Left kidney (tissue), 2 donors: Measurements from ENCODE around the gene KRT15. TPM values are rescaled to one million over a fixed set of nuclear protein-coding genes. Genes with fewer than 3 reads are reported as not detected.

ENCODE experiments used
- DNase-seq: peaks from one replicate; pipeline ENCODE4 v3.0.0-alpha.2; 2013
- polyA plus RNA-seq: library from polyadenylated mRNA; unstranded; fragments of 120-200 nt; gene quantifications from one replicate; pipeline ENCODE4 v1.2.1, GENCODE V29; 2013; ENCODE audit not compliant: insufficient read length

The KRT15 gene
- polyA plus RNA-seq, 1 donor: 1.8 TPM

DNA sequence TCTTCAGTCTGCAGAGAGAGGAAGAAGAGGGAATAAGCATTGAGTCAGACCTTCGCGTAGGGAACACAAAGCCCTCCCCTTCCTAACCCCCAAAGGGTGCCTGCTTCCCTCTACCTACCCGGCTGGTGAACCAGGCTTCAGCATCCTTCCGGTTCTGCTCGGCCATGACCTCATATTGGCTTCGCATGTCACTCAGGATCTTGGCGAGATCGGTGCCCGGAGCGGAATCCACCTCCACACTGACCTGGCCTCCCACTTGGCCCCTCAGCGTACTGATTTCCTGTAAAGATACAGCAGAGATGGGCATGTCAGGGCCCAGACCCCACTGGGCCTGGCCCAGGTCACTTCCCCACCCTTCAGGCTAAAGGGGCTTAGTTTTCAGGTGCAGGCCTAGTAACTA lies 5.6 kb upstream of the KRT15 start:
- DNase-seq: no peak

GRCh38 chr17:41523787-41524186 lies 5.1 kb upstream of the KRT15 start:
- no peak for DNase-seq

DNA sequence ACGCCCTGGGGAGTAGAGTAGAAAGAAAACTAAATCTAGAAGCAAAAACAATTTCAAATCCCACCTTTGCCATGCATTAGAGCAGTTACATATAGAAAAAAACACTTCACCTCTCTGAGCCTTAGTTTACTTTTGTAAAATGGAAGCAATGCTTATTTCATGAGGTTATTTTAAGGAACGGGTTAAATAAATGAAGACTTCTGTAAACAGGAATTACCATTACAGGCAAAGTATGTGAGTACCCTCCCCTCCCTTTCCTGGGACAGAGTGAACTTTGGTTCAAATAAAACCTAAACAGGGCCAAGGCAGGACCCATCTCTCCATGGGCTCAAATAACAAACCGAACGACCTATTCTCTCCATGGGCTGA lies 4.5 kb upstream of the KRT15 start:
- no peak for DNase-seq

- no peak for DNase-seq
These were observed 3.9 kb upstream of the KRT15 start for GRCh38 chr17:41522301-41523224.

DNA sequence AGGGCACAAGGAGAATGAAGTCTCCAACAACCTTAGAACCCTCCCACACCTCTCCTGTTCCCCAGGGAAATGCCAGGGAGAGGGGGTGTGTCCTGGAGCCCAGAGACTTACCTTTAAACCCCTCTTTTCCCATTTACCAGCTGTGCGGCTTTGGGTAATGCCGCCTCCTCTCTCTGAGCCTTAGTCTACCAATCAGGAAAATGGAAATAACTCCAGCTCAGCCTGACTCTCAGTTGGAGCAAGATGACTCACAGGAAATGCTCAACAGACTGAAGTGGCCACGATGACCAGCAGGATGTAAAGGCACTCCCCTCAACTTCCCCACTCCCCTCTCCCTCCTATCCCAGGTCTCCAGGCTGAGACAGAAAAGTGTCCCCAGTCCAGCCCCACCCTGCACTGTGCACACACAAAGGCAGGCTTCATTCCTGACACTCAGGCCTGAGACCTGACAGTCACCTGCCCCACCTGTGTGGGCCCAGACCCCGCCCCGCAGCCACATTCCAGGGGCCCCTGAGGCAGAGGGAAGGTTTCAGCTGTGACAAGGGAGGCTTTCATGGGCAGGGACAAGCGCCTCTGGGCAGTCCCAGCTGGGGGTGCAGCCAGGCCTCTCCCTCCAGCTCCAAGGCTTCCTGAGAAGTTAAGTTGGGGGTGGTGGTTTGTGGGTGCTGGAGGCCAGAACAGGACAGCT lies 3.0 kb upstream of the KRT15 start:
- DNase-seq: no peak

GRCh38 chr17:41520821-41521521 lies 2.3 kb upstream of the KRT15 start:
- no peak for DNase-seq

DNA sequence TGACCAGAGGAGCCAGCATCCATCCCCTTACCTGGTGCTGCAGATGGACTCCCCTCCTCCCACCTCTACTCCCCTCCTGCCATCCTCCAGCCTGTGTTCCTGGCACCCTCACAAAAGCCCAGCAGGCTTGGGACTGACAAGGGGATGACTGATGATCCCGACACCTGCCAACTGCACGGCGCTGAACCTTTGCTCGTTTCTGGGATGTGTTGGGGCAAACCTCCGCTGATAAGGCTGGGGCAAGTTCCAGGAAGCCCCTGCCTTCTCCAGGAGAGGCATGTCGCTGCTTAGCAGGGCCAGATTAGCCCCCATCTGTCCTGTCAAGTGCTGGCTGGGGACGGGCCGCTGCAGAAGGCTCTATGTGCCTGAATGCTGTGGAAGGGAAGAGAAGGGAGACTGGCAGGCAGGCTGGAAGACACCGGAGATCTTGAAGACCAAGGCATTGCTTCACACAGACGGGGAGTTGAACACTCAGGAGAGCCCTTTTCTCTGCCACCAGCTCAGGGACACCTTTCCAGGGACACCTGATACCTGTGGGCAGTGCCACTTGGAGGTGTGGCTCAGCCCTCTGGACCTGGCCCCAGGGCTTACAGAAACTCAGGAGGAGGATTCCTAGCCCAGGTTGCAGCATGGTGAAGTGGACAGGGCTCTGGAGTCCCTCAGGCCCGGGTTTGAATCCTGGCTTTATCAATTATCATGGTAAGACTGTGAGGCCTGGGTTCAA lies 973 bp upstream of the KRT15 start:
- DNase-seq: no peak

DNA sequence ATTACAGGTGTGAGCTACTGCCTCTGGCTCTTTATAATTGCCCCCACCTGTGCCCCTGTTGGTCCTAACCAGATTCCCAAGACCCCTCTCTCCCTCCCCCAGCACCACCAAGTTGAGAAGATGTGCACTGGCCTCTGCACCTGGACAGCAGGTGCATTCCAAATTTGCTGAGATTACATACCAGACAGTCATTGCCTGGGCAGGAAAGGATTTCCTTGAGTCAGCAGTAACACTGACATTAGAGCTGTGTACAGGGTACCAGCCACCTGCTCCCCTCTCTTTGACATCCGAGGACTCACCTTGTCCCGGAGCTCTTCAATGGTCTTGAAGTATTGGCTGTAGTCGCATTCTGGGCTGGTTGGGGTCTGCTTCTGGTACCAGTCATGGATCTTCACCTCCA lies 659 bp downstream of the KRT15 start:
- DNase-seq: no peak

DNA sequence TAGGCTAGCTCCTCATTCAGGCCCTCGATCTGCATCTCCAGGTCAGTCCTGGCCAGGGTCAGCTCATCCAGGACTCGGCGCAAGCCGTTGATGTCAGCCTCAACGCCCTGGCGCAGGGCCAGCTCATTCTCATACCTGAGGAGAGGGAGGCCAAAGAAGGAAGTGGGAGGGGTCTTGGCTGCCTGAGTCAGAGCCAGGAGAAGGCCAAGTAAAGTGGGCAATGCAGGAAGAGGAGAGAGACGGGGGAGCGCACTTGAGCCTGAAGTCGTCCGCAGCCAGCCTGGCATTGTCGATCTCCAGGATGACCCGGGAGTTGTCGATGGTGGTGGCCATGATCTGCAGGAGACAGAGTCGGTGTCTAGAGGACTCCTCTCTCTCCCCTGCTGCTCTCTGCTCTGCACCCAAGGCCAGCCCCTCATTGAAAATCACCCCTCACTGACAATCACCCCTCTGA lies 1.8 kb downstream of the KRT15 start:
- DNase-seq: no peak

GRCh38 chr17:41516147-41516829 lies 2.4 kb downstream of the KRT15 start:
- no peak for DNase-seq

GRCh38 chr17:41513168-41513547 lies 5.5 kb downstream of the KRT15 start:
- DNase-seq: no peak

GRCh38 chr17:41512546-41513167 lies 6.0 kb downstream of the KRT15 start:
- DNase-seq: no peak

DNA sequence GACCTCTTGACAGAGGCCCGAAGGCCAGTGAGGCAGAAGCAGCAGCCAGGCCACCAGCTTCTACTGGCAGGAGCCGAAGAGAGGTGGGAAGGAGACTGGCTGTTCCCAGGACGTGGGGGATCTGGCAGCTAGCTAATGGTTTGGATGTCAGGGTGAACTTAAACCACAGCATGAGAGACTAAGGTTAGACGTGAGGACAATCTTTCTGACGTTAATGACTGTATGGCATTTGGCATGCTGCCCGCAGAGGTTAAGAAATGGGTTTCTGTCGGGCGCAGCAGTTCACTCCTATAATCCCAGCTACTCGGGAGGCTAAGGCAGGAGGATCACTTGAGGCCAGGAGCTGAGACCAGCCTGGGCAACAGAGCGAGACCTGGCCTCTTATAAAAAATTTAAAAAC lies 7.0 kb downstream of the KRT15 start:
- no peak for DNase-seq

DNA sequence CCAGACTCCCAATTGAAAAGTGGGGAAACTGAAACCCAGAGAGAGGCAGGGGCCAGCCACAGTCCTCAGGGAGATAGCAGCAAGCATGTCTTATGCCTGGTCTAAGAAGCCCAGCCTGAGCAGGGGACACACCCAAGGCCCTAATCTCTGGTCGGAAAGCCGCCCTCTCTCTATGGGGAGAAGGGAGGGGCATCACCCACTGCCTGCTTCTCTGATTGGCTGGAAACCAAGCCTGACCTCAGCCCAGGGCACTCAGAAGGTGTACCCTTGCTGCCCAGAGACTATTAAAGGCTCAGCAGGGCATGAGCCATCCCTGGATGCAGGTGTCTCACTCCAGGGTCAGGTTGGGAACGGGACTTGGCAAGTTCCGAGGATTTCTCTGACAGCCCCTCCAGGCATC lies 7.6 kb downstream of the KRT15 start:
- DNase-seq: no peak

DNA sequence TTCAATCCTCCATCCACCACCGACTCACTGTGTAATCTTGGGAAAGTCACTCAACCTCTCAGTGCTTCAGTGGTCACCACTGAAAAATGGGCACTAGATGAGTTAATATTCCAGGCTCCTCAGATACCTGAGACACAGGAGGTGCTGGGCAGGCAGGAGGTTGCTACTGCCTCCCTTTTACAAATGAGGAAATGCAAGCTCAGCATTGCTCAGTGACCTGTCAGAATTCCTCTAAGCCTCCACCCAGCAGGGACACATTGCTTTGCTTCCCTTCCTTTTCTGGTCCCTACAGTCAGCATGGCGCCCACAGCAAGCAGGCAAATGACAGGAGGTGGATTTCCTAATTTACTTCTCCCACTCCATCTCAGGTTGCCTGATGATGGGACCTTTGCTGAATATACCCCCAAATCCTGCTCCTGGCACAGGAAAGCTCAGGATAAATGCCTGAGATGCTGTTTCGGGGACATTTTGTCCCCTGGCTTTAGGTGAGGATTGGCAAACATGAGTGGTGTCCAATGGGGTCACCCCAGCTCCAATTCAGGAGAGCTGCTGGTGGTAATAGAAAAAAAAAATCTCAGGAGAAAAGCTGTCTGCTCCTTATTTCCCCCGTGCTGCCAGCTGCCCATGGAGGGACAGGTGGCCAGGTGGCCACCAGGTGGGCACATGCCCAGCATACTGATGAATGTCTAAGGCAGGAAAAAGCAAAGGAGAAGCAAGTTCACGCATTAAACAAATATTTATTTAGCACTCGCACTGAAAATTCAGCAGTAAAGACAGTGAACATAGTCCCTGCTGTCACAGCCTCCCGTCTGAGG lies 8.2 kb downstream of the KRT15 start:
- DNase-seq: no peak

- no peak for DNase-seq
These were observed 11.3 kb downstream of the KRT15 start for GRCh38 chr17:41507315-41507880.

- no peak for DNase-seq
These were observed 12.6 kb downstream of the KRT15 start for GRCh38 chr17:41505809-41506767.

GRCh38 chr17:41505007-41505808 lies 13.5 kb downstream of the KRT15 start, which contains the start of gene KRT13:
TSS of gene KRT13 (minus strand) at chr17:41505612. CDS start at chr17:41505550, 62 bp downstream.
- DNase-seq: no peak
